Transverse colon (tissue), 4 donors: ENCODE measurements around the gene IFRD1.

Experiments used
- CTCF ChIP-seq, 5 experiments: fragments of 200-600 bp in 3 of 5; fragments of 450-650 bp in 2 of 5; sonication (generic) in 3 of 5; IDR thresholded peaks; 1 replicate in 2 of 5; 2 replicates in 3 of 5; pipeline ENCODE4 v1.5.1; 2016 to 2017; ENCODE audit warnings: antibody characterized with exemption in 5 of 5, inconsistent platforms in 3 of 5, mild to moderate bottlenecking in 2 of 5, moderate library complexity in 1 of 5
- EP300 ChIP-seq: sonication (generic); formaldehyde crosslinking; IDR thresholded peaks from one replicate; pipeline ENCODE4 v1.6.1; 2017; ENCODE audit warnings: antibody characterized with exemption, low read depth
- POLR2A ChIP-seq: fragments of 450-650 bp; IDR thresholded peaks from one replicate; pipeline ENCODE4 v1.6.1; 2016; ENCODE audit warnings: antibody characterized with exemption, mild to moderate bottlenecking, moderate library complexity
- POLR2AphosphoS5 ChIP-seq, 3 donors: sonication (generic); formaldehyde crosslinking; IDR thresholded peaks; one replicate each; pipeline ENCODE4 v1.6.1; 2016; ENCODE audit warnings: antibody characterized with exemption in 3 of 3

- TF ChIP-seq CTCF (IDR thresholded peaks at IDR 0.05) (no peak), POLR2A (no peak), POLR2AphosphoS5 (IDR thresholded peaks at IDR 0.05) (no peak), EP300 (no peak)
These were observed 27.3 kb upstream of the IFRD1 start for GRCh38 chr7:112422842-112423496.
